H1 (cell line): ENCODE measurements around the gene GPT2.

Source experiments
- ATF2 ChIP-seq: IDR thresholded peaks from 2 replicates; pipeline ENCODE4 v1.6.1; 2012; ENCODE audit warnings: low read length, inconsistent platforms
- CTCF ChIP-seq, 3 experiments: IDR thresholded peaks; 1 replicate in 2 of 3; 2 replicates in 1 of 3; pipeline versions ENCODE4 v1.5.1 to v1.6.1; 2011; ENCODE audit warnings: low read length in 3 of 3, mild to moderate bottlenecking in 3 of 3, inconsistent platforms in 2 of 3, low read depth in 1 of 3, moderate library complexity in 1 of 3; ENCODE audit not compliant: insufficient read depth in 1 of 3; ENCODE audit errors: control extremely low read depth in 1 of 3
- MAFK ChIP-seq: IDR thresholded peaks from 2 replicates; pipeline ENCODE4 v1.6.1; 2012; ENCODE audit warnings: low read depth, mild to moderate bottlenecking, improper control_type of control experiment, low read length
- USF2 ChIP-seq: IDR thresholded peaks from 2 replicates; pipeline ENCODE4 v1.6.1; 2011; ENCODE audit warnings: low read length, improper control_type of control experiment

GRCh38 chr16:46897471-46897870 lies 13.3 kb downstream of the GPT2 start:
- TF ChIP-seq CTCF (IDR thresholded peaks at IDR 0.05; ENCODE audit: control extremely low read depth in 1 of 3, insufficient read depth in 1 of 3, low read depth in 1 of 3, low read length in 3 of 3) (no peak), MAFK (no peak), USF2 (no peak), ATF2 (no peak)
